Neuronal stem cell (in vitro differentiated cells): Measurements from ENCODE around the gene ANKRD44.

ENCODE experiments used
- DNase-seq: peaks from one replicate; pipeline ENCODE4 v3.0.0-alpha.2; 2013; ENCODE audit warnings: low spot score
- H2AFZ ChIP-seq: one replicate; pipeline ENCODE4 v1.6.1; 2013; ENCODE audit warnings: mild to moderate bottlenecking, low read length, inconsistent platforms
- H2AK5ac ChIP-seq: 2 replicates; pipeline ENCODE4 v1.6.1; 2013; ENCODE audit warnings: low read depth, mild to moderate bottlenecking, inconsistent platforms, low read length, moderate library complexity, mixed read lengths
- H2BK120ac ChIP-seq: 2 replicates; pipeline ENCODE4 v1.6.1; 2013; ENCODE audit warnings: low read depth, mild to moderate bottlenecking, inconsistent platforms, low read length, moderate library complexity, mixed read lengths
- H2BK12ac ChIP-seq: one replicate; pipeline ENCODE4 v1.6.1; 2013; ENCODE audit warnings: low read length, inconsistent platforms
- H2BK15ac ChIP-seq: 2 replicates; pipeline ENCODE4 v1.6.1; 2013; ENCODE audit warnings: mild to moderate bottlenecking, low read length, inconsistent platforms, mixed read lengths
- H2BK5ac ChIP-seq: one replicate; pipeline ENCODE4 v1.6.1; 2013; ENCODE audit warnings: inconsistent platforms, mild to moderate bottlenecking, low read length, moderate library complexity
- H3K14ac ChIP-seq: one replicate; pipeline ENCODE4 v1.6.1; 2013; ENCODE audit warnings: low read length, inconsistent platforms
- H3K18ac ChIP-seq: 2 replicates; pipeline ENCODE4 v1.6.1; 2013; ENCODE audit warnings: low read length, inconsistent platforms
- H3K23ac ChIP-seq: 2 replicates; pipeline ENCODE4 v1.6.1; 2013; ENCODE audit warnings: low read depth, mild to moderate bottlenecking, mixed read lengths, low read length, inconsistent platforms; ENCODE audit not compliant: poor library complexity
- H3K27ac ChIP-seq: replicated peaks from 3 replicates; pipeline ENCODE4 v1.5.1; 2013; ENCODE audit warnings: low read length, inconsistent platforms
- H3K27me3 ChIP-seq, 3 experiments: 2 replicates each; pipeline ENCODE4 v1.6.1; 2013; ENCODE audit warnings: low read length in 3 of 3, mild to moderate bottlenecking in 2 of 3, inconsistent platforms in 1 of 3, low read depth in 1 of 3, mixed read lengths in 1 of 3, moderate library complexity in 1 of 3; ENCODE audit not compliant: control insufficient read depth in 3 of 3, insufficient read depth in 3 of 3
- H3K36me3 ChIP-seq, 2 donors: replicated peaks in 1 of 2; 2 replicates each; pipeline ENCODE4 v1.6.1; 2013; ENCODE audit warnings: low read length in 2 of 2; ENCODE audit not compliant: control insufficient read depth in 2 of 2, insufficient read depth in 2 of 2
- H3K4ac ChIP-seq: 2 replicates; pipeline ENCODE4 v1.6.1; 2013; ENCODE audit warnings: inconsistent platforms, mild to moderate bottlenecking, low read length, moderate library complexity
- H3K4me1 ChIP-seq, 2 donors: 1 replicate in 1 of 2; 2 replicates in 1 of 2; pipeline ENCODE4 v1.6.1; 2013; ENCODE audit warnings: low read length in 2 of 2, low read depth in 1 of 2; ENCODE audit not compliant: control insufficient read depth in 2 of 2, insufficient read depth in 1 of 2
- H3K4me2 ChIP-seq: one replicate; pipeline ENCODE4 v1.6.1; 2013; ENCODE audit warnings: mild to moderate bottlenecking, low read length, inconsistent platforms; ENCODE audit not compliant: insufficient read depth, poor library complexity, severe bottlenecking
- H3K4me3 ChIP-seq, 2 donors: 2 replicates each; pipeline ENCODE4 v1.5.1; 2013; ENCODE audit warnings: low read length in 2 of 2, mild to moderate bottlenecking in 2 of 2, inconsistent platforms in 1 of 2, moderate library complexity in 1 of 2
- H3K79me1 ChIP-seq: one replicate; pipeline ENCODE4 v1.6.1; 2013; ENCODE audit warnings: low read depth, mild to moderate bottlenecking, inconsistent platforms, low read length, moderate library complexity
- H3K9ac ChIP-seq: one replicate; pipeline ENCODE4 v1.6.1; 2013; ENCODE audit warnings: mild to moderate bottlenecking, low read depth, low read length, inconsistent platforms; ENCODE audit not compliant: poor library complexity
- H3K9me3 ChIP-seq, 2 donors: replicated peaks in 1 of 2; 2 replicates each; pipeline versions ENCODE3 to v1.6.1; 2013; ENCODE audit warnings: low read length in 2 of 2, mild to moderate bottlenecking in 2 of 2, inconsistent platforms in 1 of 2, low read depth in 1 of 2, mixed read lengths in 1 of 2, moderate library complexity in 1 of 2; ENCODE audit not compliant: control insufficient read depth in 2 of 2, insufficient read depth in 1 of 2
- H4K8ac ChIP-seq: one replicate; pipeline ENCODE4 v1.6.1; 2013; ENCODE audit warnings: low read depth, mild to moderate bottlenecking, inconsistent platforms, low read length, moderate library complexity
- H4K91ac ChIP-seq: one replicate; pipeline ENCODE4 v1.6.1; 2013; ENCODE audit warnings: low read length, low read depth, mild to moderate bottlenecking, inconsistent platforms; ENCODE audit not compliant: poor library complexity
- WGBS, 2 donors: extraction: QIAGEN DNeasy Blood & Tissue Kit; methylation state at CpG; one replicate each; pipeline ENCODE4 v1.1.7; 2013; ENCODE audit warnings: missing lambda C conversion rate in 2 of 2, mixed read lengths in 1 of 2; ENCODE audit not compliant: insufficient read length in 2 of 2, insufficient replicate concordance in 1 of 2; ENCODE audit errors: extremely low coverage in 2 of 2; 5-methylcytosine and 5-hydroxymethylcytosine counted together

ANKRD44 gene

DNA sequence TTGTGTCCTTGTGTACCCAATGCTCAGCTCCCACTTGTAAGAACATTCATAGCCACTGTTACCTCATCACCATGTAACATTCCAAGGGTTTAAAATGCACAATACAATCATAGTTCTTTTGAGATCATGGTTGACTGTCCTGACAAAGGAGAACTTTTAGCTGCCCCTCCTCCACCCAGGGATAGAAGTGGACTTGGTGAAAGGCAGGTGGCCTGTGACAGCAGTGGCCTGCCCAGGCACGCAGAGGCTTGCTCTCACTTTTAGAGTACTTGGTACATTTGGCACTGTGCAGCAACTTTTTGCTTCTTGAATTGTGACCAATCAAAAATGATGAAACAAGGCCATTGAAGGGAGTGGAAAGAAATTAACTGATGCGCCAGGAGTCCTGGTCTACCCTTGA lies 108.7 kb downstream of the ANKRD44 start:
- no peak overlapping the region for H2BK120ac ChIP-seq
- no peak overlapping the region for H3K18ac ChIP-seq
- no peak overlapping the region for H3K4me2 ChIP-seq
- H4K91ac ChIP-seq = no peak overlapping the region
- peaks cover 0 to 2% of the 10 kb centered on the region in 2 donors for H3K4me1 ChIP-seq
- H3K36me3 ChIP-seq = no peaks in the 10 kb centered on the region
- no peaks in the 10 kb centered on the region for H3K79me1 ChIP-seq
- H2AK5ac ChIP-seq = no peak overlapping the region
- no peak overlapping the region for H3K14ac ChIP-seq
- WGBS, 2 donors = no CpG with 5 or more reads among the region's 2 CpGs
- no peak overlapping the region for H2BK5ac ChIP-seq
- H3K27ac ChIP-seq = no peak overlapping the region
- no peak overlapping the region for H2AFZ ChIP-seq
- H3K9ac ChIP-seq = no peak overlapping the region
- H4K8ac ChIP-seq = no peak overlapping the region
- no peak overlapping the region for H2BK15ac ChIP-seq
- no peaks in the 10 kb centered on the region for H3K9me3 ChIP-seq
- H2BK12ac ChIP-seq = no peak overlapping the region
- H3K27me3 ChIP-seq = no peaks in the 10 kb centered on the region
- no peak overlapping the region for H3K23ac ChIP-seq
- no peak for DNase-seq
- no peak overlapping the region for H3K4ac ChIP-seq
- no peak overlapping the region for H3K4me3 ChIP-seq

DNA sequence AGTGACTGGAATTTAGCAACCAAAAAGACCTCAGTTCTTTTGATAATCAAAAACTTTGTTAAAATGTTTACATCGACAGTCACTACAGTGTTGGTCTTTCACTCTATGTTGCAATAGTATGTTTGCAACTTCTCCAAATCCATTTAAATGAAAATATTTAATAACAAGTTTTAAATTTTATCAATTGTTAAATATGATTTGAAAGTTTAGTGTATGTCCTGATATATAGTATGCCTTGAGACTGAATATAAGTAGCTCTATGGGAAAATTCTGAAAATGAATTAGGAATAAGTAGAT lies 109.9 kb downstream of the ANKRD44 start:
- H3K4me3 ChIP-seq = no peak overlapping the region
- H2BK15ac ChIP-seq = no peak overlapping the region
- no peak overlapping the region for H2AK5ac ChIP-seq
- H3K14ac ChIP-seq = no peak overlapping the region
- H2BK5ac ChIP-seq = no peak overlapping the region
- no peak overlapping the region for H3K4me2 ChIP-seq
- H3K36me3 ChIP-seq = no peaks in the 10 kb centered on the region
- H4K91ac ChIP-seq = no peak overlapping the region
- no peak overlapping the region for H3K9ac ChIP-seq
- no peak overlapping the region for H2AFZ ChIP-seq
- H3K27ac ChIP-seq = no peak overlapping the region
- no peaks in the 10 kb centered on the region for H3K9me3 ChIP-seq
- H2BK12ac ChIP-seq = no peak overlapping the region
- H3K79me1 ChIP-seq = no peaks in the 10 kb centered on the region
- no peak overlapping the region for H3K4ac ChIP-seq
- H2BK120ac ChIP-seq = no peak overlapping the region
- H3K4me1 ChIP-seq = peaks cover 0 to 2% of the 10 kb centered on the region in 2 donors
- H3K23ac ChIP-seq = no peak overlapping the region
- no peak for DNase-seq
- H3K18ac ChIP-seq = no peak overlapping the region
- WGBS, 2 donors = no CpG with 5 or more reads among the region's 1 CpG
- H4K8ac ChIP-seq = no peak overlapping the region
- H3K27me3 ChIP-seq = no peaks in the 10 kb centered on the region

- Histone ChIP-seq H2BK120ac (no peak overlapping the region), H3K9ac (no peak overlapping the region), H3K18ac (no peak overlapping the region), H3K4me2 (no peak overlapping the region), H2BK5ac (no peak overlapping the region), H3K9me3 (no peaks in the 10 kb centered on the region), H3K4me3 (no peak overlapping the region), H3K14ac (no peak overlapping the region), H3K4me1 (peaks cover 0 to 2% of the 10 kb centered on the region in 2 donors), H2AFZ (no peak overlapping the region), H3K36me3 (no peaks in the 10 kb centered on the region), H4K8ac (no peak overlapping the region), H3K27me3 (no peaks in the 10 kb centered on the region), H4K91ac (no peak overlapping the region), H3K27ac (no peak overlapping the region), H2AK5ac (no peak overlapping the region), H3K4ac (no peak overlapping the region), H2BK15ac (no peak overlapping the region), H2BK12ac (no peak overlapping the region), H3K23ac (no peak overlapping the region), H3K79me1 (no peaks in the 10 kb centered on the region)
- no CpG with 5 or more reads among the region's 3 CpGs for WGBS, 2 donors
- DNase-seq = no peak
Measured at GRCh38 chr2:197200051-197200761, 110.4 kb downstream of the ANKRD44 start.

DNA sequence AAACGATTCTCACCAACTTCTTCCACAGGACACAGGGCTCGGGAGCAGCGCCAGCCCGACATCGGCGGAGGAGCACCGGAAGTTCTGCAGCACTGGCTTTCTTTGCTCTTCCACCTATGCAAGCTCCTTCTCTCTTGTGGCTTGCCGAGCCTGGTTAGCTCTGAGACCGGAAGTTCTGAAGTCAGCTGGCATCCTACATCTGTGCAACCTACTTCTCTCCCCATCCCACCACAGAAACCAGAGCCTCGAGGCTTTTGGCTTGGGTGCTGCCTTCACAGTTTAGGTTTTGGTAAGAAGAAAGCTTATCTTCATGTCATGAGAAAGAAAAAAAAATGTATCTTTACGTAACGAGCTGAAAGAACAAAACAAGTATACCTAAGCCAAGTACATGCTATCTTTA lies 111.7 kb downstream of the ANKRD44 start:
- Histone ChIP-seq H3K36me3 (no peaks in the 10 kb centered on the region), H2BK12ac (no peak overlapping the region), H3K27me3 (no peaks in the 10 kb centered on the region), H2BK120ac (no peak overlapping the region), H3K4me2 (no peak overlapping the region), H2AFZ (no peak overlapping the region), H4K91ac (no peak overlapping the region), H3K23ac (no peak overlapping the region), H3K9ac (no peak overlapping the region), H3K4me1 (peaks cover 0 to 2% of the 10 kb centered on the region in 2 donors), H2BK15ac (no peak overlapping the region), H3K79me1 (no peaks in the 10 kb centered on the region), H2AK5ac (no peak overlapping the region), H3K18ac (no peak overlapping the region), H3K4me3 (no peak overlapping the region), H3K9me3 (no peaks in the 10 kb centered on the region), H2BK5ac (no peak overlapping the region), H3K4ac (no peak overlapping the region), H3K14ac (no peak overlapping the region), H3K27ac (no peak overlapping the region), H4K8ac (no peak overlapping the region)
- no peak for DNase-seq
- no CpG with 5 or more reads among the region's 12 CpGs for WGBS, 2 donors
